HG03432 (cell line): ENCODE data around the gene WNK4.
A peak's percentile ranks its signal among the peaks of the same experiment; 100 is the strongest.
"Not testable (repeated sequence)": the region's sequence is repeated elsewhere in the genome, so short reads cannot be mapped to it uniquely, and the experiment has no call there.

ENCODE experiments used
- ATAC-seq: cut with Tn5 transposase; IDR thresholded peaks from one replicate; pipeline ENCODE4 v1.9.1; 2021; ENCODE audit warnings: mild to moderate bottlenecking, moderate library complexity; ENCODE audit not compliant: unreplicated experiment

WNK4 gene

DNA sequence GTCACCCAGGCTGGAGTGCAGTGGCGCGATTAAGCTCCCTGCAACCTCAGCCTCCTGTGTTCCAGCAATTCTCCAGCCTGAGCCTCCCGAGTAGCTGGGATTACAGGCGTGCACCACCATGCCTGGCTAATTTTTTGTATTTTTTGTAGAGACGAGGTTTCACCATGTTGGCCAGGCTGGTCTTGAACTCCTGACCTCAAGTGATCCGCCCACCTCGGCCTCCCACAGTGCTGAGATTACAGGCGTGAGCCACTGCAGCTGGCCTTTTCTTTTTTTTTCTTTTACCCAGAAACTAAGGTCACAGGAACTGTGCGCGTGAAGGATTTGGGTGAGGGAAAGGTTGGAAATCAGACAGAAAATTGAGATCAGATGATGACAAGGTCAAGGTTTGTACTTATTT lies 10.4 kb upstream of the WNK4 start:
- not testable (repeated sequence) for ATAC-seq

DNA sequence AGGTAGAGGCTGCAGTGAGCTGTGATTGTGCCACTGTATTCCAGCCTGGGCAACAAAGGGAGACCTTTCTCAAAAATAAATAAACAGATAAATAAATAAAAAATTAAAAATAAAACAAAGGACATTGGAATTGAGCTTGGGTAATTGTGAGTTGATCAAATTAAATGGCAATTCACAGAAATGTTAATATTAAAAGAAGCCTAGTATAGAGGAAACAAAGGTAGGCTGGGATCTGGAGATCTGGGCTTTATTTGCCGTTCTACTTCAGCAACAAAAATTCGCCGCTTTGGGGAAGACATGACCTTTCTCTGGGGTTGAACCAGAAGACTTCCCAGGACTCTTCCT lies 7.5 kb upstream of the WNK4 start:
- ATAC-seq: no peak

DNA sequence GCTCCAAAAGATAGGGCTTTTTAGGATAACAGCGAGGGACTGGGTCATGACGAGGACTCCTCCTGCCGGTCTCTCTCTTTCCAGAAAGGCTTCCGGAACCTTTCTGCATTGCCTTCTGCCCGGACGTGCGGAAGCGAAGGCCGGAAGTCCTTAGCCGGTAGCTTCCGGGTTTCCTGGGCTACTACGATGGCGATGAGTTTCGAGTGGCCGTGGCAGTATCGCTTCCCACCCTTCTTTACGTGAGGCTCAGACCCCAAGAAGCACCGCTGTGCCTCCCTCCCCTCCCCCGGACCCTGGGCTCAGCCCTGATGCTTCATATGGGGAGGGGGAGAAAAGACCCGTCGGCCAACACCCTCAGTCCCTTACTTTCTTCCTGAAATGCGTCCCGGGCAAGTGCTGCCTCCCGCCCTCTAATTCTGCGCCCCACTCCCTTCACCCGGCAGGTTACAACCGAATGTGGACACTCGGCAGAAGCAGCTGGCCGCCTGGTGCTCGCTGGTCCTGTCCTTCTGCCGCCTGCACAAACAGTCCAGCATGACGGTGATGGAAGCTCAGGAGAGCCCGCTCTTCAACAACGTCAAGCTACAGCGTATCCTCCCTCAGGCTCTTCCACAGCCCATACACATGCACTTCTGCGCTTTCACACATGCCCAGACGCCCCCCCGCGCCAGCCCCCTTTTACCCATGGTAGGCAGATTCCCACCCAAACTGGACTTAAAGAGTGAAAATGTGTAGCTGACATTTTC lies 6.9 kb upstream of the WNK4 start, which contains the start of gene VPS25:
Gene VPS25, plus strand, starts transcription at position 160 of the 746 bp plus-strand sequence. Its CDS starts 27 bp downstream, at position 187.
- peak; percentile 77 for ATAC-seq

DNA sequence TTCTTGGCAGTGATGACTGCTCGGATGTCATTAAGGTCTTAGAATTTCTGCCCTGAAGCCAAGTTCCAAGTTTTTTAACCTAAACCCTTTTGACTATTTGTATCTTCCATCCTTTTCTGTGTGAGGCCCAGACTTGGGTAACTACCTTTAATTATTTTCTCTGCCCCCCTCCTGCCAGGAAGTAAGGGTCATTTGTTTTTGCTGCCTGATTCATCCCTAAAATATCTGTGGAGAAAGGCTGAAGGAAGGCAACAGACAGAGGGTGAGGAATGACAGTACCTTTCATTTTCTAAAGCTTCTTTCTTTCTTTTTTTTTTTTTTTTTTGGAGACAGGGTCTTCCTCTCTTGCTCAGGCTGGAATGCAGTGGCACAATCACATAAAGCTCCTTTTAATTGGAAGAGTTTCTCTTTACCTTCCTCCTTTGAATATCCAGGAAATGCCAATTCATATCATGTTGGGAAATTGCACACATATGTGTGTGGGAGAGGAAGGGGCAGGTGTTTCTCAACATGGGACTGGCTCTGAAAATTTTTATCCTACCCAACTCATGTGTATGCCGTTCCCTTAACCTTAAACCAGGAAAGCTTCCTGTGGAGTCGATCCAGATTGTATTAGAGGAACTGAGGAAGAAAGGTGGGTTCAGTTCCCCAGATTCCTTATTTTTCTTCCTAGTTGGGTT lies 6.2 kb upstream of the WNK4 start:
- ATAC-seq: no peak

DNA sequence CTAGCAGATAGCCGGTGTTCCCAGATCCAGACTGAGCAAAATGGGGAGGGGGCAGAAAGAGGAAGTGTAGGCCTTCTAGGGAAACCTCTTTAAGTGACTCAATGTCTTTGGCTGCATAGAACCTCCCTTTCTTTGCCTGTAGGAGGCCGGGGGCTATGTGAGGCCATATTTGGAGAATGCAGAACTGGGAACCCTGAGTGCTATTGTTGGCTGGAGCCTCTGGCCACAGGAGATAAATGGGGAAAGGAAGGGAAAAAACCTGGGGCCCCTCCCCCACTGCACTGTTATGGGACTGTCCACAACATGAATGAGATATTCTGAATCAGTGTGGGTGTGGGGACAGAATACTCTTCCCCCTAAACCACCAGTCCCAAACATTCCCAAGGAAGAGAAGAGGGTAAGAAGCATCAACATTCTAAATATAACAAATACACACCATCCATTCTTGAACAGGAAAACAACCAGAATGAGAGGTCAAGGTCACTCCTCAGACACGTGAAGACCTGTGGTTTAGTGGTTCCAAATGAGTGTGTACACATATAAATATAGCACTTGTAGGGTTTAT lies 4.8 kb upstream of the WNK4 start:
- ATAC-seq: no peak

DNA sequence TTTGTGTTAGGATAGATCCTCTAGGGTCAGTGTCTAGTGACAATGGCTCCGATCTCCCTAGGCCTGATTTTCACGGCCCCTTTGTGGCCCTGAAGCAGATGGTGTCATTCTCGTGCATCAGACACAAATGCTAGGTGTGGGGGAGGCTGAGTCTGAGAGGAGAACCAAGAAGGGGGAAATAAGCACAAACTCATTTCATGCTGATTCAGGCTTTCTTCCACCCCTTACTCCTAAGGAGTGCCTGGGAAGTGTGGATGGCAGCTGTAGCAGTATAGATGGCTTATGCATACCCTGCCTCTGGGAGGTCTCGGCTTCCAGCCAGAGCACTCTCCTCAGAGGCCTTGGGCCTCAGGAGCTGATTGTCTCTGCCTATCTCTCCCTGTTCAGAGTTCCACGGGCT lies 1.8 kb upstream of the WNK4 start:
- ATAC-seq: no peak

DNA sequence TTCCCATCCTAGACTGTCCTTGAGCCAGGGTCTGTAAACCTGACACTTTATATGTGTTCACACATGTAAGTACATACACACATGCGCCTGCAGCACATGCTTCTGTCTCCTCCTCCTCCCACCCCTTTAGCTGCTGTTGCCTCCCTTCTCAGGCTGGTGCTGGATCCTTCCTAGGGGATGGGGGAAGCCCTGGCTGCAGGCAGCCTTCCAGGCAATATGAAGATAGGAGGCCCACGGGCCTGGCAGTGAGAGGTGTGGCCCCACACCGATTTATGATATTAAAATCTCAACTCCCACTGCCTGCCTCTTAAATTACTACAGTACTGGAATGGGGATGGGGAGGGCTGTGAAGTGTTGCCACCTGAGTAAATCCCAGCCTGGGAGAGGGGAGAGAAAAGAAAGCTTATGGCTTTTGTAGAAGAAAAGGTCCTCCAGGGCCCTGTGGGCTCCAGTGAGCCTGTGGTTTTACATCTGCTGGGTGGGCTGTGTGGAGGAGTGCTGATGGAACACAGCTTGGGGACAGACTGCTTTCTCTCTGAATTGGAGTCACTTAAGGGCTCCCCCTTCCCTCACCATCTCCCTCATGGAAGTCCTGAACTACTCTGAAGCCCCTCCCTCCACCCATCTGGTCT lies 990 bp upstream of the WNK4 start:
- ATAC-seq: no peak

DNA sequence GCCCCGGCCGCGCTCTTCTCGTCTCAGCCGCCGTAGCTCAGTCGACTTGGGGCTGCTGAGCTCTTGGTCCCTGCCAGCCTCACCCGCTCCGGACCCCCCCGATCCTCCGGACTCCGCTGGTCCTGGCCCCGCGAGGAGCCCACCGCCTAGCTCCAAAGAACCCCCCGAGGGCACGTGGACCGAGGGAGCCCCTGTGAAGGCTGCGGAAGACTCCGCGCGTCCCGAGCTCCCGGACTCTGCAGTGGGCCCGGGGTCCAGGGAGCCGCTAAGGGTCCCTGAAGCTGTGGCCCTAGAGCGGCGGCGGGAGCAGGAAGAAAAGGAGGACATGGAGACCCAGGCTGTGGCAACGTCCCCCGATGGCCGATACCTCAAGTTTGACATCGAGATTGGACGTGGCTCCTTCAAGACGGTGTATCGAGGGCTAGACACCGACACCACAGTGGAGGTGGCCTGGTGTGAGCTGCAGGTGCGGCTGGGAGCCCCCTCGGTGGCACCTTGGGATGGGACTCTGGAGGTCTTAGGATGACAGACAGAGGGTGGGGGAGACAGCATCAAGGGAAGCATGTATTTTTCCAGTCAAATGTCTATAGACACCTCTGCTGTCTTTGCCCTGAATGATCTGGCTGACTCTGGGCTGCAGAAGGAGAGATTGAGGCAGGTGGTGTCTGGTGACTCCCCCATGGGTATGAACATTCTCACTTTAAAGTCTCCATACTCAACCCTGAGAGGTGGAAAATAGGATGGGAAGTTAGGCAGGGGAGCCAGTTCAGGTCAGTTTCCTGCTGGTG lies 635 bp downstream of the WNK4 start:
- ATAC-seq: no peak

DNA sequence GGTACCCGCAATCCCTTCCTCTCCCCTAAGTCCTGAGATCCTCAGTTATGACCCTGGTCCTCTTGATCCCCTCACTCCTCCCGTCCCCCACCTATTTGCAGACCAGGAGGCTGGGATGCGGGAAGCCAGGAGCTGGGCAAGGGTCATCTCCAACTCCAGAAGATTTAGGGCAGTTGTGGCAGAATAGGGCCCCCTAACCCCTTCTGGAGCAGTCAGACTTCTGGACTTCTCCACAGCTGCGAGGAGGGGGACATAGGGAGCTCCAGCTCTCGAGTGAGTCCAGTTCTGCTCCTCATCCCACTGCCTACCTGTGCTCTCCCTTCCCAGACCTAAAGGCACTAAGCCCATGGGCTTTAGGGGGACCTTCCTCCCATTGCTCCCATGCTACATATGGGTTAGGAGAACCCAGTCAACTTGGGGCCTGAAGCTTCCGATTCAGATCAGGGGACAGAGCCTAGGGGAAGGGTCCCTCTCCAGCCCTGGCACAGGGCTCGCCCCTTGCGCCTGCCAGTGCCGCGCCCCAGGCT lies 1.3 kb downstream of the WNK4 start:
- no peak for ATAC-seq

DNA sequence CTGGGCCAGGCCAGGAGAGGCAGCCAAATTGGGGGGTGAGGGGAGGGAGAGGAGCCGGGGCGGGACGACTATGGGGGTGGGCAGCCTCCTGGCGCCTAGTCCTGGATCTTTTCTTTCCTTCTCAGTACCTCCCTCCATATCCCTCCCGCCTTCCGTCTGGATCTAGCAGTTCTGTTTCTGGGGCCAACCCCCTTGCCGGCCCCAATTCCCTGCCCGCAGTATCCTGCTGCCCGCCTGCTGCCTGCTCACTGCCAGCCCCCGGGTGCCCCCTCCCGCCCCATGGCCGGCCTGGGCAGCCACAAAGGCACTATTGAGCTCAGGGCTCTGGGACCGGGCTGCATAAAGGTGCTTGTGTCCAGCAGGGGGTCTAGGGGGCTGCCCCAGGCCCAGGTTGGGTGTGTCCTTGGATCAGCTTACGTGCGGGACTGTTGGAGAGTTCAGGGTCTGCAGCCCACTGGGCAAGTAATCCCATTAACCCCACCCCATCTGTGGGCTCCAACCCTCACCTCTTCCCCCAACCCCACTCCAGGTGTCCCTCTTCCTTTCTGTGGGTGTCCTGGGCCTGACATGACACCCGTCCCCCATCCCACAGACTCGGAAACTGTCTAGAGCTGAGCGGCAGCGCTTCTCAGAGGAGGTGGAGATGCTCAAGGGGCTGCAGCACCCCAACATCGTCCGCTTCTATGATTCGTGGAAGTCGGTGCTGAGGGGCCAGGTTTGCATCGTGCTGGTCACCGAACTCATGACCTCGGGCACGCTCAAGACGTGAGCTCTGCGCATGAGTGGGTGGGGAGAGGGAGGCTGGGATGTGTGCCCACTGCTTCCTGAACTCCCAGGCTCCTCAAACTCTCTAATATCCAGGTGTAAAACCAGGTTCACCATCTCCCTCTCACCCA lies 2.0 kb downstream of the WNK4 start:
- ATAC-seq: no peak

DNA sequence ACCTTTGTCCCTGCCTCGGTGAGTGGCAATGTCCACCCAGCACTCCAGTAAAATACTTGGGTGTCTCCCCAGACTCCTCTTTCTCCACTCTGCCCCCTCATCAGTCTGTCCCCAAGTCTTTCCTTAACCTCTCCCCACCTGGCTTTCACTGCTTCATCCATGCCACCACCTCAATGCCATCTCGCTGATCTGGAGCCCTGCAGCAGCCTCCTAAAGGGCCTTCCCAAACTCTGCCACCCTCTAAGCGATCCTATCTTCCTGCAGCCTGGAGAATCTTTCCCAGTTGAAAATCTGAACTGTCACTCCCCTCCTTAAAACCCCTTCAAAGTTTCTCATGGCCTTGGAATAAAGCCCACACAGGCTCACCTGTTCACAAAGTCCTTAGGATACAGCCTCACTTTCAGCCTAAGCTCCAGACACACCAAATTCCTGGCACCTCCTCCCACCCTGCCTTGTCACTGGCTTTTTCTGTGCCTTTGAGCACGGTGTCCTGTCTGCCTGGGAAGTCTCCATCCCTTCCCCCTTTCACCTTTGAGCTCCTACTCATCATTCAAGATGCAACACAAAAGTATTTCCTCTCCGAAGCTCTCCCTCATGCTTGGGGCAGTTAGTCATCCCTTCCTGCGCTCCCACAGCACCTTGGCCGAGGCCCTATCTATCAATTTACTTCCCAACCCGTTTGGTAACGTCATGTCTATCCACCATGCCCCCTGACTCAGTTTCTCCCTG lies 2.8 kb downstream of the WNK4 start:
- ATAC-seq: no peak

DNA sequence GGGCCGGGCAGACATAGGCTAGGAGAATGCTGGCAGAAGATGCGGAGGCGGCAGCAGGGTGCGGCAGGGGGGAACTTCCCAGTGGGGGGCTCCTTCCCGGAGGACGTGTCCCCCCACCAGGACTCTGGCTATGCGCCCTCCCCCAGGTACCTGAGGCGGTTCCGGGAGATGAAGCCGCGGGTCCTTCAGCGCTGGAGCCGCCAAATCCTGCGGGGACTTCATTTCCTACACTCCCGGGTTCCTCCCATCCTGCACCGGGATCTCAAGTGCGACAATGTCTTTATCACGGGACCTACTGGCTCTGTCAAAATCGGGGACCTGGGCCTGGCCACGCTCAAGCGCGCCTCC lies 3.4 kb downstream of the WNK4 start:
- no peak for ATAC-seq

DNA sequence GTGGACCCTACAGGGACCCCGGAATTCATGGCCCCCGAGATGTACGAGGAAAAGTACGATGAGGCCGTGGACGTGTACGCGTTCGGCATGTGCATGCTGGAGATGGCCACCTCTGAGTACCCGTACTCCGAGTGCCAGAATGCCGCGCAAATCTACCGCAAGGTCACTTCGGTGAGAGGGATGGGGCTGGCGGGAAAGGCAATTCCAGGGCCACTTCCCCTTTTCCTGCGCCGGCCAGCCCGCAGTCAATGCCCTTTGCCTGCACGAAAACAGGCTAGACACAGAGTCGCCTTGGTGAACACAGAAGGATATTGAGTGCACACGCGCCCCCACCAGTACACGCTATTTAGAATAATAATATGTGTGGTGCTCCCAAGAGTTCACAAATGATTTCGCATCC lies 4.0 kb downstream of the WNK4 start:
- no peak for ATAC-seq

DNA sequence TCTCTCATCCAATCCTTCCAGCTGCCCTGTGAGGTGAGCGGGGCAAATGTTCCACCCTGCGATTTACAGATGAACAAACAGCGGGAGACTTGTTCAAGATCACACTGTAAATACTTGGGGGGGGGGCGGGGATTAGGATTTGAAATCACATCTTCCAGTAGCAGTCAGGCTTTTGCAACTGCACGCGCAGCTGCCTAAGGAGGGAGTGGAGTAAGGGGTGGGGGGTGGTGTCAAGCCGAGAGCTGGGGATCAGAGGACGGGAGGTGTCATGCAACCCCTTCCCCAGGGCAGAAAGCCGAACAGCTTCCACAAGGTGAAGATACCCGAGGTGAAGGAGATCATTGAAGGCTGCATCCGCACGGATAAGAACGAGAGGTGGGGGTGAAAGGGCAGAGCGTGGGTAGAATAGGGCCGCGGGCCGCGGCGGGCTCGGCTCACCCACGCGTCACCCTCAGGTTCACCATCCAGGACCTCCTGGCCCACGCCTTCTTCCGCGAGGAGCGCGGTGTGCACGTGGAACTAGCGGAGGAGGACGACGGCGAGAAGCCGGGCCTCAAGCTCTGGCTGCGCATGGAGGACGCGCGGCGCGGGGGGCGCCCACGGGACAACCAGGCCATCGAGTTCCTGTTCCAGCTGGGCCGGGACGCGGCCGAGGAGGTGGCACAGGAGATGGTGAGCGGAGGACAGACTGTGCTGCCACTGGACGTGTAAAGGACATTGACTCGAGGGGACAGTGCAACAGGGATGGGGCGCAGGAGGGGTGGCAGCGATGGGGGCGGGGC lies 4.6 kb downstream of the WNK4 start:
- ATAC-seq: no peak

DNA sequence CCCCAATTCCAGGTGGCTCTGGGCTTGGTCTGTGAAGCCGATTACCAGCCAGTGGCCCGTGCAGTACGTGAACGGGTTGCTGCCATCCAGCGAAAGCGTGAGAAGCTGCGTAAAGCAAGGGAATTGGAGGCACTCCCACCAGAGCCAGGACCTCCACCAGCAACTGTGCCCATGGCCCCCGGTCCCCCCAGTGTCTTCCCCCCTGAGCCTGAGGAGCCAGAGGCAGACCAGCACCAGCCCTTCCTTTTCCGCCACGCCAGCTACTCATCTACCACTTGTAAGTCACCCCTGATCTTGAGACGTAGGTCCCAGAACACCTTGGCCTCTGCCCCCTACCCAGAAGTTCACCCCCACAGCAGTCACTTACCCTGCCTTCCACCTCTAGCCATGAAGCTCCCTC lies 6.9 kb downstream of the WNK4 start:
- ATAC-seq: no peak

DNA sequence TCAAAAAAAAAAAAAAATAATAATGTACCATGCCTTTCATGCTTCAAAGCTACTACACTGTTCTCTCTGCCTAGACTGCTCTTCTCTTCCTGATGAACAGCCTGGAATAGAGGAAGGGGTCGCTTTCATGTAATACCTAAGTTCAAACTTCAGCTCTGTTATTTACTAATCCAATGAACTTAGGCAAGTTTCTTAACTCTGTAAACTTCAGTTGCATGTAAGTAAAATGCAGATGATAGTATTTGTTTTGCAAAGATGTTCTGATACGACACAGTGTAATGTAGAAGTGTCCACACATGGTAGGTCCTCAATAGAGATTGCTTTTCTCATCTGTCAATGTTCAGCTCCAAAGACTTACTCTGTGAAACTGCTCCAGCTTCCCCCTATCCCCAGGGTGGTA lies 11.5 kb downstream of the WNK4 start:
- ATAC-seq: no peak

DNA sequence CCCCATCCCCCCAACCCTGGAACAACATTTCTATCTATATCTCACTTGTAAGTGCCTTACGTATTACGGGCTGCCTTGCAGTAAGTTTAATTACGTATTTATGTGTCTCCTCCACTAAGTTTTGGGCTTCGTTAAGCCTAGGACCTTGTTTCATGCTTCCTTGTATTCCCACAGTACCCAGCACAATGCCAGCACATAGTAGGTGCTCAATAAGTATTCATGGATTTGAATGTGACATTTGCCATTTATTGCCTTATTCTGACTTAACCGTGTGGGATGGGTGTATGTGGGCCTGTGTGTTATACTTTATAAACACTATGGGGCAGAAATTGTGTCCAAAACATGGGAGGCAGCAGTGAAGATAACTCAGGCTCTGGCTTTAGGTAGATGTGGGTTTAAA lies 12.1 kb downstream of the WNK4 start:
- no peak for ATAC-seq

DNA sequence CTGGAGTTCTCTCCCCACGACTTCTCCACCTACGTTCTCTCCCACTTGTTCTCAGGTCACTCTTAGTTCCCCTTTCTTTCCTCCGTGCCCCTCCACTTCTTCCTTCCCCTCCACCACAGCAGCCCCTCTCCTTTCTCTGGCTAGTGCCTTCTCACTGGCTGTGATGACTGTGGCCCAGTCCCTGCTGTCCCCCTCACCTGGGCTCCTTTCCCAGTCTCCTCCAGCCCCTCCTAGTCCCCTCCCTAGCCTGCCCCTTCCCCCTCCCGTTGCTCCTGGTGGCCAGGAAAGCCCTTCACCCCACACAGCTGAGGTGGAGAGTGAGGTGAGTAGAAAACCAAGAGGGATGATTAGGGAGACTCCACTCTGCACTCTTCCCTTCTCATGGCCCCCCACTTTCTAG lies 14.7 kb downstream of the WNK4 start:
- no peak for ATAC-seq

DNA sequence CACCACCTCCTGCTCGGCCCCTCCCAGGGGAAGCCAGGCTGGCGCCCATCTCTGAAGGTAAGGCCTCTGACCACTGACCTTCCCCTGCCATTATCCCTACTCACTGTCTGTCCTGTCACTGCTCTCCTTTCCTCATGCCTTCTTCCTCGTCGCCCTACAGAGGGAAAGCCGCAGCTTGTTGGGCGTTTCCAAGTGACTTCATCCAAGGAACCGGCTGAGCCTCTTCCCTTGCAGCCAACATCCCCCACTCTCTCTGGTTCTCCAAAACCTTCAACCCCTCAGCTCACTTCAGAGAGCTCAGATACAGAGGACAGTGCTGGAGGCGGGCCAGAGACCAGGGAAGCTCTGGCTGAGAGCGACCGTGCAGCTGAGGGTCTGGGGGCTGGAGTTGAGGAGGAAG lies 15.1 kb downstream of the WNK4 start:
- no peak for ATAC-seq
